ENCODE measurements around the gene PCGF1. TPM values are rescaled to one million over a fixed set of nuclear protein-coding genes. Genes with fewer than 3 reads are reported as not detected.

PCGF1 gene
- total and polyA plus RNA-seq, 9 of the 15 experiments (the other 6 are each of a cell fraction or from before 2014, with no cell fraction given) = 20.3 to 45.7 (median 29.3) TPM

GRCh38 chr2:74502720-74503505 lies 4.6 kb downstream of the PCGF1 start (continued):
- TF ChIP-seq, protein P1, sequence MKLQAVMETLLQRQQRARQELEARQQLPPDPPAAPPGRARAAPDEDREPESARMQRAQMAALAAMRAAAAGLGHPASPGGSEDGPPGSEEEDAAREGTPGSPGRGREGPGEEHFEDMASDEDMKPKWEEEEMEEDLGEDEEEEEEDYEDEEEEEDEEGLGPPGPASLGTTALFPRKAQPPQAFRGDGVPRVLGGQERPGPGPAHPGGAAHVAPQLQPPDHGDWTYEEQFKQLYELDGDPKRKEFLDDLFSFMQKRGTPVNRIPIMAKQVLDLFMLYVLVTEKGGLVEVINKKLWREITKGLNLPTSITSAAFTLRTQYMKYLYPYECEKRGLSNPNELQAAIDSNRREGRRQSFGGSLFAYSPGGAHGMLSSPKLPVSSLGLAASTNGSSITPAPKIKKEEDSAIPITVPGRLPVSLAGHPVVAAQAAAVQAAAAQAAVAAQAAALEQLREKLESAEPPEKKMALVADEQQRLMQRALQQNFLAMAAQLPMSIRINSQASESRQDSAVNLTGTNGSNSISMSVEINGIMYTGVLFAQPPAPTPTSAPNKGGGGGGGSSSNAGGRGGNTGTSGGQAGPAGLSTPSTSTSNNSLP (IDR thresholded peaks at IDR 0.05; ENCODE audit: borderline replicate concordance, low read depth, low read length) = no peak
- TF ChIP-seq ZC3H11A (IDR thresholded peaks at IDR 0.05; ENCODE audit: low read depth, low read length) (no peak), SIN3B (IDR thresholded peaks at IDR 0.05; ENCODE audit: low read depth) (no peak), KLF6 (CRISPR knock-in tag; IDR thresholded peaks at IDR 0.05; ENCODE audit: borderline replicate concordance) (0 out of 2 replicates have a peak, but pooled peaks have one; percentile 58), MTA2 (IDR thresholded peaks at IDR 0.05; ENCODE audit: low read depth) (no peak), HNRNPK (IDR thresholded peaks at IDR 0.05; ENCODE audit: low read depth, low read length, poor library complexity, severe bottlenecking) (no peak), MTA1 (IDR thresholded peaks at IDR 0.05; ENCODE audit: borderline replicate concordance) (0 out of 2 replicates have a peak, but pooled peaks have one; percentile 27), STAT5B (CRISPR knock-in tag; IDR thresholded peaks at IDR 0.05) (no peak), NR2C2 (CRISPR knock-in tag; IDR thresholded peaks at IDR 0.05) (0 out of 2 replicates have a peak, but pooled peaks have one; percentile 7), NR2C2 (tag; IDR thresholded peaks at IDR 0.05) (peak; percentile 92; the same call in 1 of the 2 replicates), SLC30A9 (CRISPR knock-in tag; IDR thresholded peaks at IDR 0.05) (no peak), MYC (IDR thresholded peaks at IDR 0.05; ENCODE audit: low read depth, low read length) (peak; percentile 66), MYC (CRISPR knock-in tag; IDR thresholded peaks at IDR 0.05; ENCODE audit: borderline replicate concordance, low read depth) (no peak; the same call in 1 of the 2 replicates), HNRNPH1 (optimal IDR thresholded peaks at IDR 0.05; ENCODE audit: low read depth, low read length) (no peak)
- TF ChIP-seq, protein P2, sequence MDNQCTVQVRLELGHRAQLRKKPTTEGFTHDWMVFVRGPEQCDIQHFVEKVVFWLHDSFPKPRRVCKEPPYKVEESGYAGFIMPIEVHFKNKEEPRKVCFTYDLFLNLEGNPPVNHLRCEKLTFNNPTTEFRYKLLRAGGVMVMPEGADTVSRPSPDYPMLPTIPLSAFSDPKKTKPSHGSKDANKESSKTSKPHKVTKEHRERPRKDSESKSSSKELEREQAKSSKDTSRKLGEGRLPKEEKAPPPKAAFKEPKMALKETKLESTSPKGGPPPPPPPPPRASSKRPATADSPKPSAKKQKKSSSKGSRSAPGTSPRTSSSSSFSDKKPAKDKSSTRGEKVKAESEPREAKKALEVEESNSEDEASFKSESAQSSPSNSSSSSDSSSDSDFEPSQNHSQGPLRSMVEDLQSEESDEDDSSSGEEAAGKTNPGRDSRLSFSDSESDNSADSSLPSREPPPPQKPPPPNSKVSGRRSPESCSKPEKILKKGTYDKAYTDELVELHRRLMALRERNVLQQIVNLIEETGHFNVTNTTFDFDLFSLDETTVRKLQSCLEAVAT (IDR thresholded peaks at IDR 0.05) = no peak
- TF ChIP-seq, protein P3, sequence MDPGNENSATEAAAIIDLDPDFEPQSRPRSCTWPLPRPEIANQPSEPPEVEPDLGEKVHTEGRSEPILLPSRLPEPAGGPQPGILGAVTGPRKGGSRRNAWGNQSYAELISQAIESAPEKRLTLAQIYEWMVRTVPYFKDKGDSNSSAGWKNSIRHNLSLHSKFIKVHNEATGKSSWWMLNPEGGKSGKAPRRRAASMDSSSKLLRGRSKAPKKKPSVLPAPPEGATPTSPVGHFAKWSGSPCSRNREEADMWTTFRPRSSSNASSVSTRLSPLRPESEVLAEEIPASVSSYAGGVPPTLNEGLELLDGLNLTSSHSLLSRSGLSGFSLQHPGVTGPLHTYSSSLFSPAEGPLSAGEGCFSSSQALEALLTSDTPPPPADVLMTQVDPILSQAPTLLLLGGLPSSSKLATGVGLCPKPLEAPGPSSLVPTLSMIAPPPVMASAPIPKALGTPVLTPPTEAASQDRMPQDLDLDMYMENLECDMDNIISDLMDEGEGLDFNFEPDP (CRISPR knock-in tag; IDR thresholded peaks at IDR 0.05) = no peak
- TF ChIP-seq, protein P4, sequence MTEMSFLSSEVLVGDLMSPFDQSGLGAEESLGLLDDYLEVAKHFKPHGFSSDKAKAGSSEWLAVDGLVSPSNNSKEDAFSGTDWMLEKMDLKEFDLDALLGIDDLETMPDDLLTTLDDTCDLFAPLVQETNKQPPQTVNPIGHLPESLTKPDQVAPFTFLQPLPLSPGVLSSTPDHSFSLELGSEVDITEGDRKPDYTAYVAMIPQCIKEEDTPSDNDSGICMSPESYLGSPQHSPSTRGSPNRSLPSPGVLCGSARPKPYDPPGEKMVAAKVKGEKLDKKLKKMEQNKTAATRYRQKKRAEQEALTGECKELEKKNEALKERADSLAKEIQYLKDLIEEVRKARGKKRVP (CRISPR knock-in tag; IDR thresholded peaks at IDR 0.05) = no peak
- TF ChIP-seq, protein P5, sequence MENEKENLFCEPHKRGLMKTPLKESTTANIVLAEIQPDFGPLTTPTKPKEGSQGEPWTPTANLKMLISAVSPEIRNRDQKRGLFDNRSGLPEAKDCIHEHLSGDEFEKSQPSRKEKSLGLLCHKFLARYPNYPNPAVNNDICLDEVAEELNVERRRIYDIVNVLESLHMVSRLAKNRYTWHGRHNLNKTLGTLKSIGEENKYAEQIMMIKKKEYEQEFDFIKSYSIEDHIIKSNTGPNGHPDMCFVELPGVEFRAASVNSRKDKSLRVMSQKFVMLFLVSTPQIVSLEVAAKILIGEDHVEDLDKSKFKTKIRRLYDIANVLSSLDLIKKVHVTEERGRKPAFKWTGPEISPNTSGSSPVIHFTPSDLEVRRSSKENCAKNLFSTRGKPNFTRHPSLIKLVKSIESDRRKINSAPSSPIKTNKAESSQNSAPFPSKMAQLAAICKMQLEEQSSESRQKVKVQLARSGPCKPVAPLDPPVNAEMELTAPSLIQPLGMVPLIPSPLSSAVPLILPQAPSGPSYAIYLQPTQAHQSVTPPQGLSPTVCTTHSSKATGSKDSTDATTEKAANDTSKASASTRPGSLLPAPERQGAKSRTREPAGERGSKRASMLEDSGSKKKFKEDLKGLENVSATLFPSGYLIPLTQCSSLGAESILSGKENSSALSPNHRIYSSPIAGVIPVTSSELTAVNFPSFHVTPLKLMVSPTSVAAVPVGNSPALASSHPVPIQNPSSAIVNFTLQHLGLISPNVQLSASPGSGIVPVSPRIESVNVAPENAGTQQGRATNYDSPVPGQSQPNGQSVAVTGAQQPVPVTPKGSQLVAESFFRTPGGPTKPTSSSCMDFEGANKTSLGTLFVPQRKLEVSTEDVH (IDR thresholded peaks at IDR 0.05; ENCODE audit: low read depth, partially characterized antibody) = no peak

All from K562 (cell line).